DMS153 treated with DMSO at 0.1 percent for 48 hours (cell line): ENCODE results near the gene MALSU1.

Experiments
- DNase-seq: peaks from one replicate; lab custom pipeline; 2025; ENCODE audit not compliant: unreplicated experiment; lab: John Stamatoyannopoulos, UW

The MALSU1 gene

DNA sequence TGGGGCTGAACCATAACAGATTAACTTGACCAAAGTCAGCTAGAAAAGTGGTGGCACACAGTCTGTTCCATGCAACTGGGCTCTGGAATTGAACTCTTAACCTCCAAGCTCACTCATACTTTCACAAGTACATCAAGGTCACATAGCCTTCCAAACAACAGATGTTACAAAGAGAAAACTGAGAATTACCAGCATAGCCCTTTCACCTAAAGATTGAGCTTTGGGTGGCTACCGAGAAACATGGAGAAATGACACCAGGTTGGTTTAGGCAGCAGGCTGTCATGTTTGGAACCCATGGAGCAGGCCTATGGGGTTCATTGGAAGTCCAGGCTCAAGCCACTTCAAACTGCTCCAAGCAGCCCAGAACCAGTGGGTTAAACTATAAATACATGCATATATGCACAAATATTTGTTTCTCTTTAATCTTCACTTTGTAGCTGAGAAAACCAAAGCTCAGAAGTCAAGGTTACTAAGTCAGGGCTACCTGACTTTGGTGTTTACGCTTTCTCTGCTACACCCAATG, 59.1 kb downstream of the MALSU1 start:
- DNase-seq: no peak
